Fibroblast of the aortic adventitia (primary cell): ENCODE measurements around the gene RPL13. TPM values are rescaled to one million over a fixed set of nuclear protein-coding genes. Genes with fewer than 3 reads are reported as not detected.

Experiments used
- DNase-seq: peaks from one replicate; pipeline ENCODE4 v3.0.0-alpha.2; 2010; ENCODE audit warnings: low read depth
- H3K4me3 ChIP-seq: 2 replicates; pipeline ENCODE4 v1.5.1; 2011; ENCODE audit warnings: low read depth, mild to moderate bottlenecking, control low read depth, low read length, moderate library complexity
- CTCF ChIP-seq: IDR thresholded peaks from 2 replicates; pipeline ENCODE4 v1.5.1; 2011; ENCODE audit warnings: mild to moderate bottlenecking, low read length, control low read depth, inconsistent platforms; ENCODE audit not compliant: insufficient read depth
- total RNA-seq: library from RNA; depleted of rRNA; stranded (reverse); fragments of >200 nt; gene quantifications from 2 replicates; pipeline ENCODE4 v1.2.3, GENCODE V29; 2012; ENCODE audit warnings: low replicate concordance

Gene RPL13
- total RNA-seq, 1 donor = 3,366 TPM

- H3K4me3 ChIP-seq = no peak overlapping the region
- TF ChIP-seq CTCF = no peak
- no peak for DNase-seq
Observed at GRCh38 chr16:89523680-89524344, 36.7 kb upstream of the RPL13 start.

- TF ChIP-seq CTCF = no peak
- DNase-seq = no peak
- no peak overlapping the region for H3K4me3 ChIP-seq
Observed at GRCh38 chr16:89525146-89525913, 35.2 kb upstream of the RPL13 start.

- DNase-seq = no peak
- no peak for TF ChIP-seq CTCF
- H3K4me3 ChIP-seq = no peak overlapping the region
Observed at GRCh38 chr16:89529097-89529496, 31.4 kb upstream of the RPL13 start.

GRCh38 chr16:89530401-89531381 lies 29.8 kb upstream of the RPL13 start:
- no peak for TF ChIP-seq CTCF
- no peak for DNase-seq
- no peak overlapping the region for H3K4me3 ChIP-seq

GRCh38 chr16:89531821-89532526 lies 28.5 kb upstream of the RPL13 start:
- no peak for TF ChIP-seq CTCF
- no peak overlapping the region for H3K4me3 ChIP-seq
- DNase-seq = no peak

- TF ChIP-seq CTCF = no peak
- no peak overlapping the region for H3K4me3 ChIP-seq
- no peak for DNase-seq
Observed at GRCh38 chr16:89534252-89534756, 26.2 kb upstream of the RPL13 start.
